Pancreas (tissue), 10 donors: ENCODE data around the gene SORCS2. TPM values are rescaled to one million over a fixed set of nuclear protein-coding genes. Genes with fewer than 3 reads are reported as not detected.

Source experiments
- ATAC-seq, 4 donors: fragments of 200-7000 bp; cut with Tn5 transposase; one replicate each; pipeline versions ENCODE4 v1.8.0 to v1.9.1; 2020; ENCODE audit warnings: mild to moderate bottlenecking in 4 of 4, moderate library complexity in 4 of 4
- DNase-seq, 6 donors: peaks; one replicate each; pipeline ENCODE4 v3.0.0-alpha.2; 2020
- FAIRE-seq: peaks from 2 replicates; lab custom pipeline; 2012; peaks lifted over from hg19 to GRCh38; lab: Jason Lieb, UNC
- H3K27ac ChIP-seq, 4 donors: fragments of 200-600 bp; sonication (generic); 1 replicate in 3 of 4; 2 replicates in 1 of 4; pipeline versions ENCODE4 v1.5.0 to v1.8.0; 2020
- H3K27me3 ChIP-seq, 4 donors: fragments of 200-600 bp; one replicate each; pipeline ENCODE4 v1.8.0; 2021
- H3K36me3 ChIP-seq, 3 donors: fragments of 200-600 bp; sonication (generic) in 1 of 3; one replicate each; pipeline versions ENCODE4 v1.5.0 to v1.8.0; 2020 to 2021
- H3K4me1 ChIP-seq, 3 donors: fragments of 200-600 bp; one replicate each; pipeline ENCODE4 v1.8.0; 2021
- H3K4me3 ChIP-seq, 4 donors: fragments of 200-600 bp; sonication (generic) in 2 of 4; one replicate each; pipeline versions ENCODE4 v1.5.0 to v1.8.0; 2020 to 2021
- H3K9me3 ChIP-seq, 4 donors: fragments of 200-600 bp; one replicate each; pipeline ENCODE4 v1.8.0; 2021
- CTCF ChIP-seq, 4 donors: fragments of 200-600 bp; sonication (generic) in 3 of 4; IDR thresholded peaks; one replicate each; pipeline versions ENCODE4 v1.5.0 to v1.8.0; 2021; ENCODE audit warnings: antibody characterized with exemption in 4 of 4
- WGBS, 2 donors: extraction: QIAGEN DNeasy Blood & Tissue Kit; methylation state at CpG; one replicate each; pipeline ENCODE4 v1.1.7; 2013; 5-methylcytosine and 5-hydroxymethylcytosine counted together
- intact Hi-C, 3 donors: fragments of 100-400 bp; cut with DNase I; formaldehyde crosslinking; loops; one replicate each; pipeline versions ENCODE4 v1.11.1 to v1.14.2; 2022
- polyA plus RNA-seq, 2 donors: library from polyadenylated mRNA; stranded (reverse); fragments of 200-250 nt; gene quantifications; one replicate each; pipeline ENCODE4 v1.2.3, GENCODE V29; 2013
- total RNA-seq, 6 donors: library from RNA; stranded (reverse); fragmentation: NEBNext Ultra II Directional in 4 of 6; extraction: Animal tissue kit (Norgen Biotek cat#: 25700) in 4 of 6; gene quantifications; one replicate each; pipeline versions ENCODE4 v1.2.1 to v1.2.4, GENCODE V29; 2021 to 2023
- donor health status: healthy with polysubstance abuse.
- donor health status: DM: no; HTN: no; CAD: no; lungs with moderate emphysema.
- donor health status: DM: no; HTN: no; CAD: no.
- donor health status: control.
- donor health status: control.
- donor health status: Bipolar disorder and iron deficiency.
- donor health status: DM: yes; HTN: yes; CAD: no.
- donor health status: DM: no; HTN: no; CAD: no.
- donor health status: DM: no; HTN: no; CAD: no.
- donor health status: DM: yes; HTN: yes; CAD: no.

Gene SORCS2
- total and polyA plus RNA-seq, 8 donors, result 0.14 to 1.7 (median 0.42) TPM

- no peak overlapping the region for H3K27ac ChIP-seq
- no peaks in the 10 kb centered on the region for H3K27me3 ChIP-seq
- intact Hi-C loops, result no loop called here
- no peaks in the 10 kb centered on the region for H3K9me3 ChIP-seq
- H3K36me3 ChIP-seq, result no peaks in the 10 kb centered on the region
- ATAC-seq, result no peak
- FAIRE-seq, result no peak
- H3K4me3 ChIP-seq, result no peak overlapping the region
- H3K4me1 ChIP-seq, result no peaks in the 10 kb centered on the region
- 61 to 69% methylated on average over 15 of the region's 15 CpGs for WGBS, 2 donors
- no peak for DNase-seq
- no peak for TF ChIP-seq CTCF (IDR thresholded peaks at IDR 0.05)
Observed at GRCh38 chr4:7503559-7504249, 311.4 kb downstream of the SORCS2 start.

DNA sequence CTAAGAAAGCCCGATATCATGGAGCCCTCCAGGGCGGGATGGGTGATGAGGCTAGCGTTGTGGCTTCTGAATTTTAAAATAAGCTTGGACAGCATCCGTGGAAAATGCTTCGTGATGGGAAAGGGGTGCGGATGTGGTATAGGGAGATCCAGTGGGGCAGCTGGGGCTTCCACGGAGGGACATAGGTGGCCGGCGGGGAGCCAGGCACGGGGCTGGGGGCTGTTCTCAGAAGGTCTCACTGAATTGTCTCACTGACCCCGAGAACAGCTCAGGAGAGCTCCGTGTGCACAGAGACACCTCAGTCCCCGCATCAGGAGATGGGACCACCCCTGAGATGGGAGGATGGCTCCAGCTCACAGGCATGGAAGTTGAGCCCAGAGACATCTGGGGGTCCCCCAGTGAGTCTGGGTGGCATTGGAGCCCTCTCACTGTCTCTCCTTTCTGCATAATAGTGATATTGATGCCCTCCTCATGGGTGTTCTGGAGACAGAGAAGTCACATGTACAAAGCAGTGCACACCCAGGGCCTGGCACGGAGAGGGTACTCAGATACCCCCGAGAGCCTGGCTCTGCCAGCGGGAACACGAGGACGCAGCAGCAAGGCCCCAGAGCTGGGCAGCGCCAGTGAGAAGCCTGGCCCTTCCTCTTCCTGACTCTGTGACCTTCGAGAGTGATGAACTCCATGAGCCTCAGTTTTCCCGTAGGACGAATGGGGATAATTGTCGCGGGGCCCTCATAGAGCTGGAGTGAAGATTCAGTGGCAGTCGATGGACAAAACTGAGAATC is 313.0 kb downstream of the SORCS2 start:
- no peaks in the 10 kb centered on the region for H3K27me3 ChIP-seq
- FAIRE-seq (no peak), ATAC-seq (no peak), DNase-seq (no peak)
- H3K4me1 ChIP-seq, result no peaks in the 10 kb centered on the region
- WGBS, 2 donors, result 75 to 80% methylated on average over 25 of the region's 25 CpGs
- H3K27ac ChIP-seq, result no peak overlapping the region
- intact Hi-C loops, result no loop called here
- H3K9me3 ChIP-seq, result no peaks in the 10 kb centered on the region
- no peak for TF ChIP-seq CTCF (IDR thresholded peaks at IDR 0.05)
- H3K36me3 ChIP-seq, result no peaks in the 10 kb centered on the region
- no peak overlapping the region for H3K4me3 ChIP-seq

GRCh38 chr4:7506119-7506518 is 313.8 kb downstream of the SORCS2 start:
- Histone ChIP-seq H3K9me3 (no peaks in the 10 kb centered on the region), H3K36me3 (no peaks in the 10 kb centered on the region), H3K4me3 (no peak overlapping the region), H3K27ac (no peak overlapping the region), H3K27me3 (no peaks in the 10 kb centered on the region), H3K4me1 (no peaks in the 10 kb centered on the region)
- FAIRE-seq (no peak), ATAC-seq (peak in 2 of 4 donors; percentile 22 to 37), DNase-seq (no peak)
- intact Hi-C loops, result no loop called here
- 76 to 83% methylated on average over 9 of the region's 9 CpGs for WGBS, 2 donors
- no peak for TF ChIP-seq CTCF (IDR thresholded peaks at IDR 0.05)

DNA sequence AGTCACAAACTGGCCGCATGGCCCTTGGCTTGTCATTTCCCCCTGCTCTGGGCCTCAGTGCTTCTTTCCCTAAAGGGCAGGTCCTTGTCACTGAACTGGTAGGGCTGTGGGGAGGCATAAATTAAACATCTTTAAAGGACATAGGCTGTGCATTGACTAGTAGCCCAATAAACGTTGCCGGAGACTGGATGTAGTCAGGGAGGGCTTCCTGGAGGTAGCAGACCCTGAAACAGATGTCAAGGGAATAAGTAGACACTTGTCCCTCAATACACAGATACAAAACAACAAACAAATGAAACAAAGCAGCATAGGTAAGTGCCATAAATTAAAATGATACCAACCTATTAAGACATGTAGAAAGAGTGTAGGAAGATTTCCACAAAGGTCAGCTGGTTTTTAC is 314.2 kb downstream of the SORCS2 start:
- Histone ChIP-seq H3K4me3 (no peak overlapping the region), H3K9me3 (no peaks in the 10 kb centered on the region), H3K27me3 (no peaks in the 10 kb centered on the region), H3K27ac (no peak overlapping the region), H3K36me3 (no peaks in the 10 kb centered on the region), H3K4me1 (no peaks in the 10 kb centered on the region)
- WGBS, 2 donors, result 67 to 78% methylated on average over 3 of the region's 3 CpGs
- intact Hi-C loops, result no loop called here
- no peak for DNase-seq
- ATAC-seq, result no peak
- no peak for TF ChIP-seq CTCF (IDR thresholded peaks at IDR 0.05)
- no peak for FAIRE-seq

DNA sequence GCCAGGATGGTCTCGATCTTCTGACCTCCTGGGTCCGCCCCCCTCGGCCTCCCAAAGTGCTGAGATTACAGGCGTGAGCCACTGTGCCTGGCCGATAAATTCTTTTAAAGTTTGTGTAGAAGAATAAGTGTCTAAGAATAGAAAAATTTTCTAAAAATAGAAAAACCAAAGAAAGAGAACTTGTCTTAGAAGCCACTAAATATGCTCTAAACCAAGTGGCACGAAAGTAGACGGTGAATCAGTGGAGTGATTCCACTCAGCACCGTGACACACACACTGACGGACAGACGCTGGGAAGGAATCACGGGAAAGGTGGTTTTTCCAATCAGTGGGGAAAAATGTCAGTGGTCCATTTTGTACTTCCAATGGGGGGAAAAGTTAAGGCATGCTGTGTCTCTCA is 315.0 kb downstream of the SORCS2 start:
- no peaks in the 10 kb centered on the region for H3K36me3 ChIP-seq
- ATAC-seq (no peak), DNase-seq (no peak), FAIRE-seq (no peak)
- no peaks in the 10 kb centered on the region for H3K27me3 ChIP-seq
- H3K27ac ChIP-seq, result no peak overlapping the region
- intact Hi-C loops, result no loop called here
- H3K9me3 ChIP-seq, result no peaks in the 10 kb centered on the region
- TF ChIP-seq CTCF (IDR thresholded peaks at IDR 0.05), result no peak
- no peaks in the 10 kb centered on the region for H3K4me1 ChIP-seq
- 57 to 68% methylated on average over 11 of the region's 11 CpGs for WGBS, 2 donors
- no peak overlapping the region for H3K4me3 ChIP-seq
